Memory B cell (primary cell): Measurements from ENCODE around the gene DRD2.

ENCODE experiments used
- ATAC-seq: fragments of 150-1000 bp; cut with Tn5 transposase; 2 replicates; pipeline ENCODE4 v1.10.0; 2021; ENCODE audit warnings: low read depth, mild to moderate bottlenecking, moderate library complexity
- DNase-seq, 2 donors: peaks; one replicate each; pipeline ENCODE4 v3.0.0; 2022; ENCODE audit warnings: low spot score in 2 of 2
- H3K27ac Mint-ChIP-seq: one replicate; pipeline ENCODE4 v1.8.0; 2022; ENCODE audit warnings: mild to moderate bottlenecking, moderate library complexity, mixed read lengths
- H3K27me3 Mint-ChIP-seq: one replicate; pipeline ENCODE4 v1.8.0; 2022; ENCODE audit warnings: mixed read lengths
- H3K36me3 Mint-ChIP-seq: one replicate; pipeline ENCODE4 v1.8.0; 2022; ENCODE audit warnings: mild to moderate bottlenecking, mixed read lengths
- H3K4me1 Mint-ChIP-seq: one replicate; pipeline ENCODE4 v1.8.0; 2022; ENCODE audit warnings: mixed read lengths
- H3K4me3 Mint-ChIP-seq: one replicate; pipeline ENCODE4 v1.8.0; 2022; ENCODE audit warnings: mild to moderate bottlenecking, moderate library complexity, mixed read lengths
- H3K9me3 Mint-ChIP-seq: one replicate; pipeline ENCODE4 v1.8.0; 2022; ENCODE audit warnings: mixed read lengths

DRD2 gene

GRCh38 chr11:113504071-113504470, 28.9 kb upstream of the DRD2 start:
- Mint-ChIP-seq H3K27ac (no peak overlapping the region), H3K9me3 (no peaks in the 10 kb centered on the region), H3K27me3 (peaks cover 5% of the 10 kb centered on the region), H3K36me3 (no peaks in the 10 kb centered on the region), H3K4me3 (no peak overlapping the region), H3K4me1 (no peaks in the 10 kb centered on the region)
- no peak for ATAC-seq
- DNase-seq = no peak

GRCh38 chr11:113497066-113497910, 22.1 kb upstream of the DRD2 start:
- H3K4me1 Mint-ChIP-seq = peaks cover 6% of the 10 kb centered on the region
- no peak overlapping the region for H3K4me3 Mint-ChIP-seq
- H3K9me3 Mint-ChIP-seq = no peaks in the 10 kb centered on the region
- peaks cover 9% of the 10 kb centered on the region for H3K27me3 Mint-ChIP-seq
- H3K27ac Mint-ChIP-seq = no peak overlapping the region
- ATAC-seq (no peak), DNase-seq (no peak)
- H3K36me3 Mint-ChIP-seq = no peaks in the 10 kb centered on the region

DNA sequence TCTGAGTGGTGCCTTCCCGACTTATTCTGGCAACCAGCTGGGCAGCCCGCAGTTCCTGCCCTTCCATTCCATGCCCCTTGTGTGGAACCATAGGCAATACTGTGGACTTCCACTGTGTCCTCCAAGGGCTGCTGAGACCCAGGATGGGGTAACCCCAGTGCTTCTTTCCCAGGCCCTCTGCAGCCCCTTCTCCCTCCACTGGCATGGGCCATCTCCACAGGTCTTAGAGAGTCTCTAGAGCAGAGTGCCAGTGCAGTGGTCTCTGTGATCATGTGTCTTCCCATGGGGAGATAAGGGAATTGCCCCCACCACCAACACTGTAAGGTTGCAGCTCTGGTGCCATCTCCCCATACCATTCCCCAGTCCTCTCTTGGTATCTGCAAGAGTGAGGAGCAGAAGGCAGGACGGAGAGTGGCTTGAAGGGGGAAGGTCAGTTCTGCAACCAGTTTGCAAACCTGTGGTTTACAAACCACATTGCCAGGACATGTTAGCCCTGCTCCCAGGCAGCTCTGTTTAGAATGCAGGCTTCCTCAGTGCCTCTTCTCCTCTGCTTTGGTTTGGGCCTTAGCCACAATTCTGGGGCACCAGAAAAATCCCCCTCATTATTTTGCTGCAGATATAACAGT, 20.9 kb upstream of the DRD2 start:
- Mint-ChIP-seq H3K4me1 (peaks cover 6% of the 10 kb centered on the region), H3K27me3 (peaks cover 9% of the 10 kb centered on the region), H3K4me3 (no peak overlapping the region), H3K9me3 (no peaks in the 10 kb centered on the region), H3K36me3 (no peaks in the 10 kb centered on the region), H3K27ac (no peak overlapping the region)
- ATAC-seq = no peak
- DNase-seq = no peak

GRCh38 chr11:113494021-113494420, 18.8 kb upstream of the DRD2 start:
- H3K4me1 Mint-ChIP-seq = peaks cover 6% of the 10 kb centered on the region
- no peaks in the 10 kb centered on the region for H3K9me3 Mint-ChIP-seq
- no peaks in the 10 kb centered on the region for H3K36me3 Mint-ChIP-seq
- H3K4me3 Mint-ChIP-seq = no peak overlapping the region
- no peak for ATAC-seq
- no peak for DNase-seq
- H3K27me3 Mint-ChIP-seq = peaks cover 9% of the 10 kb centered on the region
- H3K27ac Mint-ChIP-seq = no peak overlapping the region

GRCh38 chr11:113493206-113493605, 18.0 kb upstream of the DRD2 start:
- Mint-ChIP-seq H3K9me3 (no peaks in the 10 kb centered on the region), H3K4me3 (no peak overlapping the region), H3K36me3 (no peaks in the 10 kb centered on the region), H3K4me1 (peaks cover 6% of the 10 kb centered on the region), H3K27ac (peak overlapping the region; percentile 3), H3K27me3 (peaks cover 9% of the 10 kb centered on the region)
- ATAC-seq = peak; percentile 90
- DNase-seq = peak in 1 of 2 donors; percentile 7

GRCh38 chr11:113488931-113489351, 13.7 kb upstream of the DRD2 start:
- no peaks in the 10 kb centered on the region for H3K36me3 Mint-ChIP-seq
- H3K4me1 Mint-ChIP-seq = peaks cover 6% of the 10 kb centered on the region
- no peaks in the 10 kb centered on the region for H3K27me3 Mint-ChIP-seq
- H3K27ac Mint-ChIP-seq = no peak overlapping the region
- DNase-seq = no peak
- no peak for ATAC-seq
- H3K4me3 Mint-ChIP-seq = no peak overlapping the region
- no peaks in the 10 kb centered on the region for H3K9me3 Mint-ChIP-seq

GRCh38 chr11:113487622-113488021, 12.4 kb upstream of the DRD2 start:
- Mint-ChIP-seq H3K36me3 (no peaks in the 10 kb centered on the region), H3K27me3 (peaks cover 2% of the 10 kb centered on the region), H3K9me3 (no peaks in the 10 kb centered on the region), H3K27ac (no peak overlapping the region), H3K4me1 (no peaks in the 10 kb centered on the region), H3K4me3 (no peak overlapping the region)
- DNase-seq (no peak), ATAC-seq (no peak)

GRCh38 chr11:113484223-113484622, 9.0 kb upstream of the DRD2 start:
- H3K36me3 Mint-ChIP-seq = no peaks in the 10 kb centered on the region
- no peaks in the 10 kb centered on the region for H3K4me1 Mint-ChIP-seq
- H3K4me3 Mint-ChIP-seq = no peak overlapping the region
- H3K9me3 Mint-ChIP-seq = no peaks in the 10 kb centered on the region
- no peak for ATAC-seq
- DNase-seq = no peak
- H3K27me3 Mint-ChIP-seq = peaks cover 12% of the 10 kb centered on the region
- no peak overlapping the region for H3K27ac Mint-ChIP-seq

GRCh38 chr11:113481672-113482071, 6.5 kb upstream of the DRD2 start:
- DNase-seq (no peak), ATAC-seq (no peak)
- Mint-ChIP-seq H3K4me1 (no peaks in the 10 kb centered on the region), H3K27ac (no peak overlapping the region), H3K27me3 (peaks cover 25% of the 10 kb centered on the region), H3K36me3 (no peaks in the 10 kb centered on the region), H3K4me3 (no peak overlapping the region), H3K9me3 (no peaks in the 10 kb centered on the region)

DNA sequence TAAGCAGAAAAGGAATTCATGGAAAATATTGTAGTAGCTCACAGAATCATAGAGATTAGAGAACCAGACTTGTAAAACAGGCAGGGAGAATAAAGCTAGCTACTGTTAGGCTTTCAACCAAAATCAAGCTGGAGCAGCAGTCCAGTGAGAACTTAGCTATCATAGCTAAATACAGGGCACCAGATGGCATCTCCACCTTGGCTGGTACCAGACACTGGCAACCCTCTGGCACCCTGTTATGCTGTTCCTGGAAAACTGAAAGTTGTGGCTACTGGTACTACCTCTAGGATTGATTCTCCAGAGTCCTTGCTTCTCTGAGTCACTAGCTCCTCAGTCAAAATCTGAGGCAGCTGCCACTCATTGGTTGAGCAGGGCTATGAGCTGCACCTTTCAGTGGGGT, 6.0 kb upstream of the DRD2 start:
- no peak overlapping the region for H3K4me3 Mint-ChIP-seq
- H3K9me3 Mint-ChIP-seq = no peaks in the 10 kb centered on the region
- H3K36me3 Mint-ChIP-seq = no peaks in the 10 kb centered on the region
- H3K4me1 Mint-ChIP-seq = no peaks in the 10 kb centered on the region
- ATAC-seq = no peak
- no peak for DNase-seq
- peaks cover 26% of the 10 kb centered on the region for H3K27me3 Mint-ChIP-seq
- H3K27ac Mint-ChIP-seq = no peak overlapping the region

GRCh38 chr11:113477321-113477720, 2.1 kb upstream of the DRD2 start:
- Mint-ChIP-seq H3K36me3 (peaks cover 2% of the 10 kb centered on the region), H3K4me3 (no peak overlapping the region), H3K27ac (no peak overlapping the region), H3K4me1 (no peaks in the 10 kb centered on the region), H3K9me3 (no peaks in the 10 kb centered on the region), H3K27me3 (peaks cover 40% of the 10 kb centered on the region)
- DNase-seq (no peak), ATAC-seq (no peak)

GRCh38 chr11:113476553-113476952, 1.4 kb upstream of the DRD2 start:
- Mint-ChIP-seq H3K27me3 (peaks cover 41% of the 10 kb centered on the region), H3K9me3 (no peaks in the 10 kb centered on the region), H3K36me3 (peaks cover 2% of the 10 kb centered on the region), H3K27ac (no peak overlapping the region), H3K4me1 (no peaks in the 10 kb centered on the region), H3K4me3 (no peak overlapping the region)
- ATAC-seq (no peak), DNase-seq (no peak)

- H3K4me3 Mint-ChIP-seq = no peak overlapping the region
- DNase-seq = peak in 1 of 2 donors; percentile 15
Observed at GRCh38 chr11:113474362-113475159, 637 bp downstream of the DRD2 start.

GRCh38 chr11:113473983-113474361, 1.2 kb downstream of the DRD2 start:
- peaks cover 2% of the 10 kb centered on the region for H3K36me3 Mint-ChIP-seq
- DNase-seq (no peak), ATAC-seq (no peak)
- H3K4me3 Mint-ChIP-seq = no peak overlapping the region
- H3K9me3 Mint-ChIP-seq = no peaks in the 10 kb centered on the region
- no peaks in the 10 kb centered on the region for H3K4me1 Mint-ChIP-seq
- H3K27ac Mint-ChIP-seq = no peak overlapping the region
- H3K27me3 Mint-ChIP-seq = peaks cover 36% of the 10 kb centered on the region

More at GRCh38 chr11:113474362-113475159, 637 bp downstream of the DRD2 start:
- Mint-ChIP-seq H3K27me3 (peaks cover 34% of the 10 kb centered on the region), H3K4me1 (no peaks in the 10 kb centered on the region), H3K36me3 (peaks cover 2% of the 10 kb centered on the region), H3K9me3 (no peaks in the 10 kb centered on the region), H3K27ac (no peak overlapping the region)
- no peak for ATAC-seq
